SK-N-MC (cell line): ENCODE measurements around the gene EFCAB8.

ENCODE experiments used
- DNase-seq: peaks from one replicate; pipeline ENCODE4 v3.0.0-alpha.2; 2011; ENCODE audit warnings: low read depth, low spot score
- H3K27ac ChIP-seq: fragments of 200-600 bp; sonication (generic); 2 replicates; pipeline ENCODE4 v1.5.1; 2016; ENCODE audit warnings: mixed run types
- H3K36me3 ChIP-seq: fragments of 200-600 bp; sonication (generic); 2 replicates; pipeline ENCODE4 v1.6.1; 2017; ENCODE audit warnings: antibody characterized with exemption, low read length, mixed read lengths; ENCODE audit not compliant: insufficient read depth
- H3K4me3 ChIP-seq: fragments of 200-600 bp; sonication (generic); 2 replicates; pipeline ENCODE4 v1.5.1; 2016
- H3K9ac ChIP-seq: fragments of 200-600 bp; sonication (generic); 2 replicates; pipeline ENCODE4 v1.8.0; 2017; ENCODE audit warnings: mixed run types, mixed read lengths; ENCODE audit not compliant: insufficient read length
- H3K9me3 ChIP-seq: fragments of 200-600 bp; sonication (generic); 2 replicates; pipeline ENCODE4 v1.6.1; 2017; ENCODE audit warnings: low read depth, mild to moderate bottlenecking, antibody characterized with exemption, low read length, moderate library complexity, mixed read lengths
- EZH2 ChIP-seq: fragments of 200-600 bp; sonication (generic); IDR thresholded peaks from one replicate; pipeline ENCODE4 v1.6.1; 2017; ENCODE audit warnings: antibody characterized with exemption
- FOXP2 ChIP-seq: optimal IDR thresholded peaks from 2 replicates; pipeline ENCODE3; 2011; ENCODE audit warnings: mild to moderate bottlenecking, moderate library complexity; ENCODE audit not compliant: insufficient read depth; ENCODE audit errors: extremely low read length, control extremely low read depth
- POLR2AphosphoS5 ChIP-seq: IDR thresholded peaks from 2 replicates; pipeline ENCODE4 v1.6.1; 2012; ENCODE audit warnings: mild to moderate bottlenecking, low read depth, low read length, borderline replicate concordance

The EFCAB8 gene

DNA sequence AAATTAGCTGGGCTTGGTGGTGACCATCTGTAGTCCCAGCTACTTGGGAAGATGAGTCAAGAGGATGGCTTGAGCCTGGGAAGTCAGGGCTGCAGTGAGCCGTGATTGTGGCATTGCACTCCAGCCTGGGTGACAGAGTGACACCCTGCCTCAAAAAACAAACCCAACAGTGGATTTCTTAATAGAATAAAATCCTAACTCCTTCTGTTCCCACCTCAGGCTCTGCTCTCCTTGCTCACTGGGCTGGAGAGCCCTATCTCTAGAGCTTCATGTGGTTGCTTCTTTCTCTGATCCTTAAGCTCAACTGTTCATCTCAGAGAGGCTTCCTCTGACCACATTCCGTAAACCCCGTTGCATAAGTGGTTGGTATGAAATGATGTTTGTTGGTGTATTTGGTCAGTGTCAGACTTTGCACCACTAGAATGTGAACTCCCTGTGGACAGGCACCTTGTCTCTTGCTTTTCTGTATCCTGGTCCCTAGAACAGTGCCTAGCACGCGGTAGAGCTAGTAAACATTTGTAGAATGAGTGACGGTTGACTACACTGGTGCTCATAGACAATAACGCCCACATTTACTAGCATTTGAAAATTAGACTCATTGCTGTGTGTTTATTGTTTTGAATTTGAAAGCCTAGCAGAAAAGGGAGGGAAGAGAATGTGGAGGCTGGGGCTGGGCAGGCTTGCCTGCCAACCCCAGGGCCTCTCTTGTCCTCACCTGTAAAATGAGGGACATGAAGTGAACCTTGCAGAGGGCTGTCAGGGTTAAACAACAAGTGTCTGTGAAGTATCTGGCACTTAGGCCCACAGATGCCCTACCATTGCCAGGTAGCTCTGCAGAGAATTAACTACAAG lies 34.8 kb upstream of the EFCAB8 start:
- TF ChIP-seq EZH2, result no peak
- TF ChIP-seq FOXP2, result no peak
- TF ChIP-seq POLR2AphosphoS5, result no peak
- Histone ChIP-seq H3K9ac (no peak overlapping the region), H3K36me3 (peaks cover 39% of the 10 kb centered on the region), H3K4me3 (no peak overlapping the region), H3K9me3 (no peaks in the 10 kb centered on the region), H3K27ac (no peak overlapping the region)
- no peak for DNase-seq

DNA sequence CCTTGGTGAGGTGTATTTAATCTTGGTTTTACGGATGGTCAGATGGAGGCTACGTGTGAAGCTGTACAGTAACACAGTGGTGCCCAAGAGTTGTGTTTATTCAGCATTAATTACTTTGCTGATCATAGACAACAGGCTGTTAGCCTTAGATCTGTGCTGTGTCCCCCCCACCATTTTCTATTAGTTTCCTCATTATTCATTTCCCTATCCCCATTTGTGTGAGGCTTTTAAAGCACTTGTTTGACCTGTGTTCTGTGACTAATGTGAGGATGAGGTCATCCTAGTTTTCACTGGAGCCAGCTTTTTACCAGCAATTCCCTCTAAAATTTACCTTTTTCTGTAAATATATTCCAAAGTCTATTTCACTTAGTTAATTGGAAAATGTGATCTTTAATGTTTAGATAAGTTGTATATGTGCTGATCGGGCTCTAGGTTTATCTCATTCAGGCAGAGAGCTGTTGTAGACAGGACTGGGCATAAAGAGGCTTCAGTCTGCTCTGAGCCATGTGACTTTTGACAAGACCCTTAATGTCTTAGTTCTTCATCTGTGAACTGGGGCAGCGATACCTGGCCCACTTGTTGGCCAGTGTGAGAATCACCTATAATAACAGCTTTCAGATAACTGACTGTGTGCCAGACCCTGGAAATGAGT lies 30.6 kb upstream of the EFCAB8 start:
- Histone ChIP-seq H3K9ac (no peak overlapping the region), H3K36me3 (peaks cover 69% of the 10 kb centered on the region), H3K27ac (no peak overlapping the region), H3K4me3 (no peak overlapping the region), H3K9me3 (no peaks in the 10 kb centered on the region)
- TF ChIP-seq POLR2AphosphoS5 (no peak), EZH2 (no peak), FOXP2 (no peak)
- no peak for DNase-seq

DNA sequence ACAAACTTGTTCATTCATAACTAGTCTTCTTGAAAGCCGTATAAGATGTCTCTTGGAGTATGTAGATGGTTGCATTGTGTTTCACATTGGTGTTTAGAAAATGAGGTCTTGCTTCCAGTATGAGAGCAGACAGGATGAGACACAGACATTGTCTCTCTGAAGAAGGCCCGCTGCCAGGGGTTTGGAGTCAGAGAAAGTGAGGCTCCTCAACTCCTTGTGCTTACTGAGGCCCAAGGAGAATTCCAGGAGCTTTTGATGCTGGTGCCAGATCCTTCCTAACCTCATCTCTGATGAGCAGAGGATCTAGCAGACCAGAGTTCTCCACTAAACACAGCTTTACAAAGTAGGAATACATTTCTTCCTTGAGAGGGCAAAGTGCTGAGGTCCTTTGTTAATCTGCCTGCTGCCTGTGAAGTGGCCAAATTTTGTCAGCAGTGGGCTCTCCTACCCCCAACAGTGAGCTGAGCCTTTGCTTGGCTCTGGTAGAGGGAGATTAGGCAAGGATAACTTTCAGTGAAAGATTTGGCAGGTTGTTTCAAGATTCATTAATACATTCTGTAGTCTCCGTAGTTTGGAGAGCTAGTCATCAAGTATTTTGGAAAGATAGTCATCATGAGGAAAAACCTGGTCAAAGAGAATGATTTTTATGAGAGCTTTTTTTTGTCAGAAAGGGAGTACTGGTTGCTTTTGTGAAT lies 29.3 kb upstream of the EFCAB8 start:
- Histone ChIP-seq H3K9me3 (no peaks in the 10 kb centered on the region), H3K36me3 (peaks cover 82% of the 10 kb centered on the region), H3K27ac (no peak overlapping the region), H3K4me3 (no peak overlapping the region), H3K9ac (no peak overlapping the region)
- TF ChIP-seq FOXP2 (no peak), EZH2 (no peak), POLR2AphosphoS5 (no peak)
- DNase-seq, result no peak

DNA sequence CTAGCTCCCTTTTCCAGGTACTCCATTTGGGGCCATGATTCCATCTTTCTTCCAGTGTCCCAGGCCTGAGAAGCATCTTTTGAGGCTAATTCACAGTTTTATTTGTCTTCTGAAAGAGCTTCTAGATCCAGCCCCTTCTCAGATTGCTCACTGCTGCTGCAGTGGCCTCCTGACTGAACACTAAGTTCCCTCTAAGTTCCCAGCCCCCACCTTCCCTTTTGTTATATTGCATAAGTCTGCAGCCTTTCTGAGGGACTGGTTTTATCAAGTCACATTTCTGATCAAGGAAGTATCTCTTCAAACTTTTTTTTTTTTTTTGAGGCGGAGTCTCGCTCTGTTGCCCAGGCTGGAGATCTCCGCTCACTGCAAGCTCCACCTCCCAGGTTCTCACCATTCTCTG lies 28.3 kb upstream of the EFCAB8 start:
- no peak overlapping the region for H3K4me3 ChIP-seq
- TF ChIP-seq POLR2AphosphoS5 (no peak), FOXP2 (no peak)
- no peak for DNase-seq
- no peak overlapping the region for H3K9ac ChIP-seq
- H3K36me3 ChIP-seq, result peaks cover 85% of the 10 kb centered on the region
- no peak overlapping the region for H3K27ac ChIP-seq
- H3K9me3 ChIP-seq, result no peaks in the 10 kb centered on the region

DNA sequence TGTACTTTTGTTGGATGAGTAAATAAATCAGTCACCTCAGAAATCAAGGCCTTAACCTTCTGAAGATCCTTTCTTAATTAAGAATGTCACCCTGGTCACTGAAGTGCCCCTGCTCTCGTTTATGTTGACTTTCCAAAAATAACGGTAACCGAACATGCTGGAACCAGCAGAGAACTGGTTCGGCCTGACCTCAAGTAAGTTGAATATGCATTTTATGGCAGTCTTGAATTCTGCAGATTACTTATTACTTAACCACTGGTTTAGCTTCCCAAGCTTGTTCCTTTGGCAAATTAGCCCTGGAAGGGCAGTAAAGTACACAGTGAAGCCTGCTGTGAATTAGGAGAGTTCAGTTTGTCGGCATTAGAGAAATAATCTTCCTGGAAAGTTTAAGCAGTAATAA lies 26.7 kb upstream of the EFCAB8 start:
- no peak for DNase-seq
- Histone ChIP-seq H3K4me3 (no peak overlapping the region), H3K36me3 (peaks cover 88% of the 10 kb centered on the region), H3K27ac (no peak overlapping the region), H3K9ac (no peak overlapping the region), H3K9me3 (no peaks in the 10 kb centered on the region)
- TF ChIP-seq EZH2 (no peak), FOXP2 (no peak), POLR2AphosphoS5 (no peak)

DNA sequence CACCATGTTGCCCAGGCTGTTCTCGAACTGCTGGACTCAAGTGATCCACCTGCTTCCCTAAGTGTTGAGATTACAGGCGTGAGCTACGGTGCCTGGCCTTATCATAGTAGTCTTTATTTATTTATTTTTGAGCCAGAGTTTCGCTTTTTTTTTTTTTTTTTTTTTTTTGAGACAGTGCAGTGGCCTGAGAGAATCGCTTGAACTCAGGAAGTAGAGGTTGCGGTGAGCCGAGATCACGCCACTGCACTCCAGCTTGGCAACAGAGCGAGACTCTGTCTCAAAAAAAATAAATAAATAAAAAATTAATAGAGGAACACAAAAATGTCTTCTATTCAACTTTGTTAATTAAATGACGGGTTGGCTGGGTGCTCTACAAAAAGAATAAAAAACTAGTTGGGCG lies 26.1 kb upstream of the EFCAB8 start:
- TF ChIP-seq POLR2AphosphoS5, result no peak
- TF ChIP-seq FOXP2, result no peak
- TF ChIP-seq EZH2, result no peak
- H3K36me3 ChIP-seq, result peaks cover 87% of the 10 kb centered on the region
- no peak for DNase-seq
- no peak overlapping the region for H3K9ac ChIP-seq
- H3K27ac ChIP-seq, result no peak overlapping the region
- H3K9me3 ChIP-seq, result no peaks in the 10 kb centered on the region
- H3K4me3 ChIP-seq, result no peak overlapping the region

DNA sequence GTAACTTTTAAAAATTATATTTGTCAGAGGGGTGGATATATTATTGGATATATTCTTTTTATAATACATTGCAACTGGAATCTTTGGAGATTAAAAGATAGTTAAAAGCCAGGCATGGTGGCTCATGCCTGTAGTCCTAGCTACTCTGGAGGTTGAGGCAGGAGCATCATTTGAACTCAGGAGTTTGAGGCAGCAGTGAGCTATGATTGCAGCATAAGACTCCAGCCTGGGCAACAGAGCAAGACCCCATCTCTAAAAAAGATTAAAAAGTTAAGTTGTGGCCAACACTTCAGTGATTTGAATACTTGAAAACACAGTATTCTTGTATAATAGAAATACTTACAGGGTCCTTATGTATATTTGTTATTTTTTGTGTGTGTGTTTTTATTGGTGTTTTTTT lies 23.8 kb upstream of the EFCAB8 start:
- Histone ChIP-seq H3K27ac (no peak overlapping the region), H3K9me3 (no peaks in the 10 kb centered on the region), H3K4me3 (no peak overlapping the region), H3K9ac (no peak overlapping the region), H3K36me3 (peaks cover 87% of the 10 kb centered on the region)
- DNase-seq, result no peak
- no peak for TF ChIP-seq POLR2AphosphoS5
- no peak for TF ChIP-seq EZH2
- no peak for TF ChIP-seq FOXP2

DNA sequence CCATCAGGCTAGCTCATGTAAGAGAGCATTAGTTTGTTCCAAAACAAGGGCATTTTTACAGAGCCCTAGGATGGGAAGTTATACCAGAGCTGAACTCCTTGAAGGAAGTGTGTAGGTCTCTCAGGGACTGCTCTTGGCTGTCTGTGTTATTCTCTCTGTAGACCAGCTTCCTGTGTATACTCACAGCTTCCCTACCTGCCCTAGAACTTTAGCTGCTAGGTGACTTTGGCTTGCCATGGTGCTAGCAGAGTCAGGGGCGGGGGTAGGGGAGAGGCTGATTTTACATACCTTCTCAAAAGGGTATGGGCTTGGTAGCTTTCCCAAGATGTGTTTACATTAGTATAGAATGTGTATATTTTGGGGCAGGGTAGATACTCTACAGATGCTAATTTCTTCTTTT lies 21.6 kb upstream of the EFCAB8 start:
- H3K36me3 ChIP-seq, result peaks cover 83% of the 10 kb centered on the region
- TF ChIP-seq EZH2 (no peak), FOXP2 (no peak), POLR2AphosphoS5 (no peak)
- H3K9ac ChIP-seq, result no peak overlapping the region
- DNase-seq, result no peak
- H3K4me3 ChIP-seq, result no peak overlapping the region
- no peak overlapping the region for H3K27ac ChIP-seq
- no peaks in the 10 kb centered on the region for H3K9me3 ChIP-seq
